HCT116 (cell line): ENCODE measurements around the gene FPR2.

Source experiments
- CBX3 ChIP-seq: IDR thresholded peaks from 2 replicates; pipeline ENCODE4 v1.6.1; 2012; ENCODE audit warnings: low read depth
- EGR1 ChIP-seq: IDR thresholded peaks from 2 replicates; pipeline ENCODE4 v1.6.1; 2012; ENCODE audit warnings: low read depth
- EZH2 ChIP-seq: fragments of 200-600 bp; sonication (generic); IDR thresholded peaks from 2 replicates; pipeline ENCODE4 v1.6.1; 2017; ENCODE audit warnings: antibody characterized with exemption, mixed run types
- FOSL1 ChIP-seq: IDR thresholded peaks from 2 replicates; pipeline ENCODE4 v1.6.1; 2012; ENCODE audit warnings: low read depth
- JUND ChIP-seq: IDR thresholded peaks from 2 replicates; pipeline ENCODE4 v1.6.1; 2012
- POLR2A ChIP-seq: IDR thresholded peaks from 2 replicates; pipeline ENCODE4 v1.7.0; 2011; ENCODE audit warnings: borderline replicate concordance; ENCODE audit not compliant: insufficient read depth, insufficient read length; ENCODE audit errors: extremely low read depth
- POLR2AphosphoS5 ChIP-seq: IDR thresholded peaks from 2 replicates; pipeline ENCODE4 v1.6.1; 2011; ENCODE audit warnings: mild to moderate bottlenecking, low read depth, low read length, moderate library complexity
- RAD21 ChIP-seq: IDR thresholded peaks from 2 replicates; pipeline ENCODE4 v1.6.1; 2012; ENCODE audit warnings: low read depth, mild to moderate bottlenecking
- YY1 ChIP-seq: IDR thresholded peaks from 2 replicates; pipeline ENCODE4 v1.6.1; 2011; ENCODE audit warnings: low read length, low read depth, moderate library complexity, mild to moderate bottlenecking; ENCODE audit not compliant: insufficient replicate concordance; ENCODE audit errors: extremely low read depth
- TF ChIP-seq, protein P1 (sequence below), 3 experiments: fragments of 200-600 bp in 1 of 3; sonication (generic) in 1 of 3; IDR thresholded peaks in 2 of 3; conservative IDR thresholded peaks in 1 of 3; 2 replicates each; pipeline ENCODE4 v1.5.1; 2012 to 2017; ENCODE audit warnings: low read depth in 2 of 3, low read length in 2 of 3, antibody characterized with exemption in 1 of 3, borderline replicate concordance in 1 of 3, control low read depth in 1 of 3, mild to moderate bottlenecking in 1 of 3, mixed read lengths in 1 of 3, mixed run types in 1 of 3, moderate library complexity in 1 of 3; ENCODE audit not compliant: insufficient read depth in 1 of 3
- TF ChIP-seq, protein P2 (sequence below): IDR thresholded peaks from 2 replicates; pipeline ENCODE4 v1.6.1; 2012; ENCODE audit warnings: low read depth
- TF ChIP-seq, protein P3 (sequence below): IDR thresholded peaks from 2 replicates; pipeline ENCODE4 v1.6.1; 2012
- TF ChIP-seq, protein P4 (sequence below): IDR thresholded peaks from 2 replicates; pipeline ENCODE4 v1.6.1; 2012
- TF ChIP-seq, protein P5 (sequence below): IDR thresholded peaks from 2 replicates; pipeline ENCODE4 v1.6.1; 2011; ENCODE audit warnings: mild to moderate bottlenecking, low read length, moderate library complexity; ENCODE audit not compliant: insufficient replicate concordance; ENCODE audit errors: extremely low read depth

DNA sequence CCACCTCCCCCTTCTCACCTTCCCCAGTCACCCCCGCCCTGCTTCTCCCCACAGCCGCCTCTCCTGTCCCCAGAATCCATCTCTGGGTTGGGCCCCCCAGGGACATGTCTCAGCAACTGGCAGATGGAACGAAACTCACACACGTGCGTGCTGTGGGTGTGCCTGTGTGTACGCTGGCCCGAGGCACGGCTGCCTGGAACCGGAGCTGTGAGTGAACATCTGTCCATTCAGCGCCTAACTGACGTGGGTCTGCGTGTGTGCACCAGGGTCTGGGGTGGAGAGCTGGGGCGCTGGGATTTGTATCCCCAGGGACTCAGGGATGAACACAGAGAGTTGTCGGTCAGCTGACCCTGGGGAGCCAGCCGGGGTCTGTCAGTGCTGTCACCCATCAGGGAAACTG is 36.4 kb upstream of the FPR2 start:
- TF ChIP-seq, protein P1, sequence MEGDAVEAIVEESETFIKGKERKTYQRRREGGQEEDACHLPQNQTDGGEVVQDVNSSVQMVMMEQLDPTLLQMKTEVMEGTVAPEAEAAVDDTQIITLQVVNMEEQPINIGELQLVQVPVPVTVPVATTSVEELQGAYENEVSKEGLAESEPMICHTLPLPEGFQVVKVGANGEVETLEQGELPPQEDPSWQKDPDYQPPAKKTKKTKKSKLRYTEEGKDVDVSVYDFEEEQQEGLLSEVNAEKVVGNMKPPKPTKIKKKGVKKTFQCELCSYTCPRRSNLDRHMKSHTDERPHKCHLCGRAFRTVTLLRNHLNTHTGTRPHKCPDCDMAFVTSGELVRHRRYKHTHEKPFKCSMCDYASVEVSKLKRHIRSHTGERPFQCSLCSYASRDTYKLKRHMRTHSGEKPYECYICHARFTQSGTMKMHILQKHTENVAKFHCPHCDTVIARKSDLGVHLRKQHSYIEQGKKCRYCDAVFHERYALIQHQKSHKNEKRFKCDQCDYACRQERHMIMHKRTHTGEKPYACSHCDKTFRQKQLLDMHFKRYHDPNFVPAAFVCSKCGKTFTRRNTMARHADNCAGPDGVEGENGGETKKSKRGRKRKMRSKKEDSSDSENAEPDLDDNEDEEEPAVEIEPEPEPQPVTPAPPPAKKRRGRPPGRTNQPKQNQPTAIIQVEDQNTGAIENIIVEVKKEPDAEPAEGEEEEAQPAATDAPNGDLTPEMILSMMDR (IDR thresholded peaks at IDR 0.05 in 2 of 3, conservative IDR thresholded peaks at IDR 0.05 in 1 of 3; ENCODE audit: borderline replicate concordance in 1 of 3, insufficient read depth in 1 of 3, low read depth in 2 of 3, low read length in 2 of 3): no peak
- TF ChIP-seq, protein P2, sequence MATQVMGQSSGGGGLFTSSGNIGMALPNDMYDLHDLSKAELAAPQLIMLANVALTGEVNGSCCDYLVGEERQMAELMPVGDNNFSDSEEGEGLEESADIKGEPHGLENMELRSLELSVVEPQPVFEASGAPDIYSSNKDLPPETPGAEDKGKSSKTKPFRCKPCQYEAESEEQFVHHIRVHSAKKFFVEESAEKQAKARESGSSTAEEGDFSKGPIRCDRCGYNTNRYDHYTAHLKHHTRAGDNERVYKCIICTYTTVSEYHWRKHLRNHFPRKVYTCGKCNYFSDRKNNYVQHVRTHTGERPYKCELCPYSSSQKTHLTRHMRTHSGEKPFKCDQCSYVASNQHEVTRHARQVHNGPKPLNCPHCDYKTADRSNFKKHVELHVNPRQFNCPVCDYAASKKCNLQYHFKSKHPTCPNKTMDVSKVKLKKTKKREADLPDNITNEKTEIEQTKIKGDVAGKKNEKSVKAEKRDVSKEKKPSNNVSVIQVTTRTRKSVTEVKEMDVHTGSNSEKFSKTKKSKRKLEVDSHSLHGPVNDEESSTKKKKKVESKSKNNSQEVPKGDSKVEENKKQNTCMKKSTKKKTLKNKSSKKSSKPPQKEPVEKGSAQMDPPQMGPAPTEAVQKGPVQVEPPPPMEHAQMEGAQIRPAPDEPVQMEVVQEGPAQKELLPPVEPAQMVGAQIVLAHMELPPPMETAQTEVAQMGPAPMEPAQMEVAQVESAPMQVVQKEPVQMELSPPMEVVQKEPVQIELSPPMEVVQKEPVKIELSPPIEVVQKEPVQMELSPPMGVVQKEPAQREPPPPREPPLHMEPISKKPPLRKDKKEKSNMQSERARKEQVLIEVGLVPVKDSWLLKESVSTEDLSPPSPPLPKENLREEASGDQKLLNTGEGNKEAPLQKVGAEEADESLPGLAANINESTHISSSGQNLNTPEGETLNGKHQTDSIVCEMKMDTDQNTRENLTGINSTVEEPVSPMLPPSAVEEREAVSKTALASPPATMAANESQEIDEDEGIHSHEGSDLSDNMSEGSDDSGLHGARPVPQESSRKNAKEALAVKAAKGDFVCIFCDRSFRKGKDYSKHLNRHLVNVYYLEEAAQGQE: no peak
- TF ChIP-seq EZH2: no peak
- TF ChIP-seq FOSL1: no peak
- TF ChIP-seq, protein P3, sequence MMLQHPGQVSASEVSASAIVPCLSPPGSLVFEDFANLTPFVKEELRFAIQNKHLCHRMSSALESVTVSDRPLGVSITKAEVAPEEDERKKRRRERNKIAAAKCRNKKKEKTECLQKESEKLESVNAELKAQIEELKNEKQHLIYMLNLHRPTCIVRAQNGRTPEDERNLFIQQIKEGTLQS: no peak
- TF ChIP-seq RAD21: no peak
- no peak for TF ChIP-seq CBX3
- TF ChIP-seq, protein P4, sequence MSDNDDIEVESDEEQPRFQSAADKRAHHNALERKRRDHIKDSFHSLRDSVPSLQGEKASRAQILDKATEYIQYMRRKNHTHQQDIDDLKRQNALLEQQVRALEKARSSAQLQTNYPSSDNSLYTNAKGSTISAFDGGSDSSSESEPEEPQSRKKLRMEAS: no peak
- no peak for TF ChIP-seq POLR2A
- TF ChIP-seq JUND: no peak
- no peak for TF ChIP-seq POLR2AphosphoS5
- TF ChIP-seq, protein P5, sequence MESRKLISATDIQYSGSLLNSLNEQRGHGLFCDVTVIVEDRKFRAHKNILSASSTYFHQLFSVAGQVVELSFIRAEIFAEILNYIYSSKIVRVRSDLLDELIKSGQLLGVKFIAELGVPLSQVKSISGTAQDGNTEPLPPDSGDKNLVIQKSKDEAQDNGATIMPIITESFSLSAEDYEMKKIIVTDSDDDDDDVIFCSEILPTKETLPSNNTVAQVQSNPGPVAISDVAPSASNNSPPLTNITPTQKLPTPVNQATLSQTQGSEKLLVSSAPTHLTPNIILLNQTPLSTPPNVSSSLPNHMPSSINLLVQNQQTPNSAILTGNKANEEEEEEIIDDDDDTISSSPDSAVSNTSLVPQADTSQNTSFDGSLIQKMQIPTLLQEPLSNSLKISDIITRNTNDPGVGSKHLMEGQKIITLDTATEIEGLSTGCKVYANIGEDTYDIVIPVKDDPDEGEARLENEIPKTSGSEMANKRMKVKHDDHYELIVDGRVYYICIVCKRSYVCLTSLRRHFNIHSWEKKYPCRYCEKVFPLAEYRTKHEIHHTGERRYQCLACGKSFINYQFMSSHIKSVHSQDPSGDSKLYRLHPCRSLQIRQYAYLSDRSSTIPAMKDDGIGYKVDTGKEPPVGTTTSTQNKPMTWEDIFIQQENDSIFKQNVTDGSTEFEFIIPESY: no peak
- TF ChIP-seq YY1: no peak
- TF ChIP-seq EGR1: no peak
